Measurements from ENCODE around the gene CCDC88C.

- TF ChIP-seq, protein P1, sequence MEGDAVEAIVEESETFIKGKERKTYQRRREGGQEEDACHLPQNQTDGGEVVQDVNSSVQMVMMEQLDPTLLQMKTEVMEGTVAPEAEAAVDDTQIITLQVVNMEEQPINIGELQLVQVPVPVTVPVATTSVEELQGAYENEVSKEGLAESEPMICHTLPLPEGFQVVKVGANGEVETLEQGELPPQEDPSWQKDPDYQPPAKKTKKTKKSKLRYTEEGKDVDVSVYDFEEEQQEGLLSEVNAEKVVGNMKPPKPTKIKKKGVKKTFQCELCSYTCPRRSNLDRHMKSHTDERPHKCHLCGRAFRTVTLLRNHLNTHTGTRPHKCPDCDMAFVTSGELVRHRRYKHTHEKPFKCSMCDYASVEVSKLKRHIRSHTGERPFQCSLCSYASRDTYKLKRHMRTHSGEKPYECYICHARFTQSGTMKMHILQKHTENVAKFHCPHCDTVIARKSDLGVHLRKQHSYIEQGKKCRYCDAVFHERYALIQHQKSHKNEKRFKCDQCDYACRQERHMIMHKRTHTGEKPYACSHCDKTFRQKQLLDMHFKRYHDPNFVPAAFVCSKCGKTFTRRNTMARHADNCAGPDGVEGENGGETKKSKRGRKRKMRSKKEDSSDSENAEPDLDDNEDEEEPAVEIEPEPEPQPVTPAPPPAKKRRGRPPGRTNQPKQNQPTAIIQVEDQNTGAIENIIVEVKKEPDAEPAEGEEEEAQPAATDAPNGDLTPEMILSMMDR (IDR thresholded peaks at IDR 0.05; ENCODE audit: borderline replicate concordance, extremely low read depth, low read length, poor library complexity, severe bottlenecking): no peak
- no peak for TF ChIP-seq EZH2 (IDR thresholded peaks at IDR 0.05; ENCODE audit: borderline replicate concordance, low read depth, low read length, severe bottlenecking)
Observed at GRCh38 chr14:91257328-91258010, 160.2 kb downstream of the CCDC88C start.

Measured in DND-41 (cell line).